ENCODE data around the gene SCAMP3. TPM values are rescaled to one million over a fixed set of nuclear protein-coding genes. Genes with fewer than 3 reads are reported as not detected.

SCAMP3 gene
- total and polyA plus RNA-seq, 2 donors (not counting 3 experiments of a cell fraction or from before 2014, with no cell fraction given), result 80.1 to 306 TPM

GRCh38 chr1:155253797-155254196 lies 8.4 kb downstream of the SCAMP3 start:
- BruUV-seq (replicated peaks), result no TSS peak
- ChIA-PET POLR2A (no interaction called here), CTCF (no interaction called here)
- FAIRE-seq (peak; percentile 24), DNase-seq (ENCODE audit: low read depth, low spot score) (no peak)
- Histone ChIP-seq H2AFZ (ENCODE audit: low read depth, low read length) (no peak overlapping the region), H3K27me3 (ENCODE audit: control insufficient read depth in 2 of 2, insufficient read depth in 2 of 2, low read length in 2 of 2) (no peaks in the 10 kb centered on the region), H3K4me2 (ENCODE audit: insufficient read depth, low read length) (peak overlapping the region; percentile 76), H3K4me1 (ENCODE audit: control insufficient read depth, extremely low read depth, insufficient read depth, low read length) (peaks cover 29% of the 10 kb centered on the region), H3K9me1 (replicated peaks; ENCODE audit: control insufficient read depth, extremely low read depth, insufficient read depth, low read length) (no peaks in the 10 kb centered on the region), H3K9me3 (replicated peaks; ENCODE audit: control insufficient read depth, insufficient read depth, low read length) (no peaks in the 10 kb centered on the region), H3K79me2 (ENCODE audit: control insufficient read depth, insufficient read depth, low read length) (peaks cover 9% of the 10 kb centered on the region), H3K9ac (replicated peaks; ENCODE audit: extremely low read depth, insufficient read depth, low read length) (no peak overlapping the region), H4K20me1 (replicated peaks; ENCODE audit: control insufficient read depth, extremely low read depth, insufficient read depth, low read length) (no peaks in the 10 kb centered on the region), H3K4me3 (replicated peaks in 1 of 3; ENCODE audit: insufficient read depth in 1 of 3, low read depth in 1 of 3, low read length in 3 of 3) (peak overlapping the region in 2 of 3 experiments; percentile 57 to 77), H3K27ac (ENCODE audit: insufficient read depth, low read depth, low read length) (no peak overlapping the region), H3K36me3 (ENCODE audit: control insufficient read depth in 2 of 2, extremely low read depth in 1 of 2, insufficient read depth in 2 of 2, low read length in 2 of 2) (peaks cover 3 to 8% of the 10 kb centered on the region in 2 experiments)
- dilution Hi-C loops (cut with MboI; ENCODE audit: extremely low pct_ligation_motif_present, low sequenced_read_pairs) (no loop called here), intact Hi-C loops (cut with micrococcal nuclease) (loop anchor here (2.0 to 10.0 kb wide), 2 partner anchors 19 to 311 kb away; partner anchors contain the start of genes ASH1L and CLK2)
- TF ChIP-seq MYC (IDR thresholded peaks at IDR 0.05; ENCODE audit: low read depth, low read length) (no peak), JUN (IDR thresholded peaks at IDR 0.05; ENCODE audit: borderline replicate concordance, insufficient read depth, insufficient read length, low read depth) (no peak), FOS (IDR thresholded peaks at IDR 0.05; ENCODE audit: borderline replicate concordance, insufficient read depth, low read length) (no peak), EZH2 (IDR thresholded peaks at IDR 0.05; ENCODE audit: borderline replicate concordance, low read depth, low read length, severe bottlenecking) (no peak), GATA2 (IDR thresholded peaks at IDR 0.05; ENCODE audit: insufficient read depth, insufficient read length, low read depth, low read length) (no peak), POLR2AphosphoS5 (IDR thresholded peaks at IDR 0.05; ENCODE audit: insufficient read depth, low read depth, low read length) (no peak), POLR2A (IDR thresholded peaks at IDR 0.05; ENCODE audit: low read depth, low read length) (no peak)
- TF ChIP-seq, protein P1, sequence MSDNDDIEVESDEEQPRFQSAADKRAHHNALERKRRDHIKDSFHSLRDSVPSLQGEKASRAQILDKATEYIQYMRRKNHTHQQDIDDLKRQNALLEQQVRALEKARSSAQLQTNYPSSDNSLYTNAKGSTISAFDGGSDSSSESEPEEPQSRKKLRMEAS (IDR thresholded peaks at IDR 0.05; ENCODE audit: insufficient read depth, insufficient read length), result no peak
- TF ChIP-seq, protein P2, sequence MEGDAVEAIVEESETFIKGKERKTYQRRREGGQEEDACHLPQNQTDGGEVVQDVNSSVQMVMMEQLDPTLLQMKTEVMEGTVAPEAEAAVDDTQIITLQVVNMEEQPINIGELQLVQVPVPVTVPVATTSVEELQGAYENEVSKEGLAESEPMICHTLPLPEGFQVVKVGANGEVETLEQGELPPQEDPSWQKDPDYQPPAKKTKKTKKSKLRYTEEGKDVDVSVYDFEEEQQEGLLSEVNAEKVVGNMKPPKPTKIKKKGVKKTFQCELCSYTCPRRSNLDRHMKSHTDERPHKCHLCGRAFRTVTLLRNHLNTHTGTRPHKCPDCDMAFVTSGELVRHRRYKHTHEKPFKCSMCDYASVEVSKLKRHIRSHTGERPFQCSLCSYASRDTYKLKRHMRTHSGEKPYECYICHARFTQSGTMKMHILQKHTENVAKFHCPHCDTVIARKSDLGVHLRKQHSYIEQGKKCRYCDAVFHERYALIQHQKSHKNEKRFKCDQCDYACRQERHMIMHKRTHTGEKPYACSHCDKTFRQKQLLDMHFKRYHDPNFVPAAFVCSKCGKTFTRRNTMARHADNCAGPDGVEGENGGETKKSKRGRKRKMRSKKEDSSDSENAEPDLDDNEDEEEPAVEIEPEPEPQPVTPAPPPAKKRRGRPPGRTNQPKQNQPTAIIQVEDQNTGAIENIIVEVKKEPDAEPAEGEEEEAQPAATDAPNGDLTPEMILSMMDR (IDR thresholded peaks at IDR 0.05; ENCODE audit: extremely low read depth in 1 of 2, insufficient read depth in 1 of 2, low read depth in 1 of 2, low read length in 2 of 2), result no peak

All from endothelial cell of umbilical vein (primary cell).